Measurements from ENCODE around the gene UBAC2. TPM values are rescaled to one million over a fixed set of nuclear protein-coding genes. Genes with fewer than 3 reads are reported as not detected.

UBAC2 gene
- total and polyA plus RNA-seq, 2 of the 8 experiments (the other 6 are each of a cell fraction or from before 2014, with no cell fraction given), result 75.9 to 76.9 TPM

GRCh38 chr13:99381766-99382165 is 181.1 kb downstream of the UBAC2 start:
- H2AK5ac ChIP-seq (ENCODE audit: low read depth, low read length), result no peak overlapping the region
- H2BK120ac ChIP-seq (replicated peaks; ENCODE audit: low read depth, low read length), result no peak overlapping the region
- H4K8ac ChIP-seq (ENCODE audit: extremely low read depth, insufficient read depth, low read length), result no peak overlapping the region
- H3K4ac ChIP-seq (replicated peaks; ENCODE audit: insufficient read length, low read depth, low read length), result no peak overlapping the region
- no peak overlapping the region for H3K18ac ChIP-seq (ENCODE audit: extremely low read depth, low read length)
- no peak overlapping the region for H2AFZ ChIP-seq (ENCODE audit: low read length)
- ChIA-PET POLR2A (ENCODE audit: partially characterized antibody) (no interaction called here), CTCF (ENCODE audit: partially characterized antibody) (interaction anchor here (0.6 to 16.2 kb wide), 12 partner anchors 14 to 507 kb away, joined by 3 to 227 read pairs (median 4); no protein-coding TSS in a partner anchor)
- H3K79me2 ChIP-seq (ENCODE audit: control insufficient read depth in 1 of 2, insufficient read depth in 2 of 2, low read length in 2 of 2), result no peaks in the 10 kb centered on the region
- no peak overlapping the region for H3K4me3 ChIP-seq (ENCODE audit: extremely low read depth in 1 of 4, insufficient read depth in 2 of 4, low read depth in 3 of 4, low read length in 4 of 4)
- H2BK20ac ChIP-seq (ENCODE audit: low read length), result no peak overlapping the region
- H3K56ac ChIP-seq (replicated peaks; ENCODE audit: insufficient read length, low read depth, low read length), result no peak overlapping the region
- no peak overlapping the region for H3K27ac ChIP-seq (ENCODE audit: low read depth, low read length)
- H2BK5ac ChIP-seq (ENCODE audit: low read depth, low read length), result no peak overlapping the region
- DNase-seq (ENCODE audit: low read depth in 1 of 2, low spot score in 2 of 2), result no peak
- H3K9ac ChIP-seq (replicated peaks in 1 of 4; ENCODE audit: extremely low read depth in 1 of 4, low read depth in 3 of 4, low read length in 3 of 4), result no peak overlapping the region
- no peak overlapping the region for H4K91ac ChIP-seq (replicated peaks; ENCODE audit: insufficient read length, low read length)
- H3K9me3 ChIP-seq (ENCODE audit: insufficient read depth in 2 of 2, low read depth in 1 of 2, low read length in 1 of 2), result no peaks in the 10 kb centered on the region
- no peak overlapping the region for H2BK12ac ChIP-seq (ENCODE audit: low read depth, low read length)
- no peaks in the 10 kb centered on the region for H3K79me1 ChIP-seq (ENCODE audit: low read depth, low read length)
- H3K23me2 ChIP-seq (ENCODE audit: low read depth, low read length), result no peaks in the 10 kb centered on the region
- no peak overlapping the region for H3K23ac ChIP-seq (ENCODE audit: insufficient read length)
- no peak overlapping the region for H2BK15ac ChIP-seq (ENCODE audit: low read length)
- WGBS, 2 experiments (ENCODE audit: extremely low coverage in 1 of 2, insufficient coverage in 1 of 2, insufficient read length in 1 of 2, insufficient replicate concordance in 2 of 2, low coverage in 1 of 2, low lambda C conversion rate in 2 of 2, missing lambda C conversion rate in 1 of 2), result 98% methylated on average over 2 of the region's 2 CpGs; no CpG with 5 or more reads in 1 of the 2 experiments
- no peak for TF ChIP-seq KDM1A (IDR thresholded peaks at IDR 0.05; ENCODE audit: borderline replicate concordance, low read length)
- no peak for TF ChIP-seq KDM4A (IDR thresholded peaks at IDR 0.05; ENCODE audit: low read depth, low read length, severe bottlenecking)
- TF ChIP-seq GABPA (IDR thresholded peaks at IDR 0.05; ENCODE audit: borderline replicate concordance, insufficient read depth, low read length), result no peak
- no peak for TF ChIP-seq YY1 (IDR thresholded peaks at IDR 0.05; ENCODE audit: low read depth, low read length)
- no peak for TF ChIP-seq POLR2AphosphoS5 (IDR thresholded peaks at IDR 0.05; ENCODE audit: low read depth, low read length)
- TF ChIP-seq TBP (IDR thresholded peaks at IDR 0.05; ENCODE audit: low read depth, low read length), result no peak
- TF ChIP-seq SP4 (IDR thresholded peaks at IDR 0.05; ENCODE audit: low read length), result no peak
- TF ChIP-seq MAX (IDR thresholded peaks at IDR 0.05), result no peak
- TF ChIP-seq SIRT6 (IDR thresholded peaks at IDR 0.05; ENCODE audit: low read length), result no peak
- H4K20me1 ChIP-seq (replicated peaks in 1 of 2; ENCODE audit: control insufficient read depth in 1 of 2, insufficient read depth in 2 of 2, low read length in 2 of 2), result no peaks in the 10 kb centered on the region
- no peak for FAIRE-seq
- no peak overlapping the region for H3K14ac ChIP-seq (ENCODE audit: insufficient read length)
- H3K36me3 ChIP-seq (ENCODE audit: control insufficient read depth in 2 of 4, insufficient read depth in 4 of 4, low read length in 3 of 4), result peaks cover 0 to 5% (median 0%) of the 10 kb centered on the region in 4 experiments; a peak in 1 of 8 replicates
- H3K4me1 ChIP-seq (replicated peaks in 1 of 4; ENCODE audit: control insufficient read depth in 3 of 4, insufficient read depth in 4 of 4, low read length in 3 of 4), result peaks cover 2 to 19% (median 10%) of the 10 kb centered on the region in 4 experiments
- H4K5ac ChIP-seq (ENCODE audit: insufficient read length, low read depth, low read length), result no peak overlapping the region
- no peaks in the 10 kb centered on the region for H3K27me3 ChIP-seq (replicated peaks in 1 of 4; ENCODE audit: control insufficient read depth in 3 of 4, extremely low read depth in 1 of 4, insufficient read depth in 3 of 4, low read length in 3 of 4)
- H3K4me2 ChIP-seq (ENCODE audit: insufficient read depth in 1 of 2, low read depth in 2 of 2, low read length in 2 of 2), result no peak overlapping the region
